ENCODE measurements around the gene METTL1. TPM values are rescaled to one million over a fixed set of nuclear protein-coding genes. Genes with fewer than 3 reads are reported as not detected.

The METTL1 gene
- total RNA-seq, 4 donors from 2014 or later, result 4.8 to 11.0 (median 7.8) TPM

GRCh38 chr12:57751432-57751787 lies 20.5 kb downstream of the METTL1 start:
- Histone ChIP-seq H3K36me3 (peaks cover 0 to 42% of the 10 kb centered on the region in 2 donors), H3K4me3 (peak overlapping the region; percentile 72 to 86), H3K9me3 (no peaks in the 10 kb centered on the region), H3K27me3 (no peaks in the 10 kb centered on the region), H3K4me1 (peaks cover 2 to 46% (median 16%) of the 10 kb centered on the region in 3 donors), H3K27ac (peak overlapping the region; percentile 80 to 94 (median 87))
- TF ChIP-seq POLR2AphosphoS5 (IDR thresholded peaks at IDR 0.05) (no peak), POLR2A (IDR thresholded peaks at IDR 0.05) (no peak), CTCF (IDR thresholded peaks at IDR 0.05) (no peak), EP300 (IDR thresholded peaks at IDR 0.05) (no peak)
- 15 to 21% methylated on average over 4 to 5 of the region's 8 CpGs for WGBS, 2 donors (ENCODE audit: low coverage in 1 of 2)
- ATAC-seq, result no peak

- no peak for TF ChIP-seq EP300 (IDR thresholded peaks at IDR 0.05)
- TF ChIP-seq CTCF (IDR thresholded peaks at IDR 0.05), result no peak
- TF ChIP-seq POLR2AphosphoS5 (IDR thresholded peaks at IDR 0.05), result no peak
- TF ChIP-seq POLR2A (IDR thresholded peaks at IDR 0.05), result no peak
- Histone ChIP-seq H3K4me3 (peak overlapping the region in 1 of 2 donors; percentile 72), H3K36me3 (peaks cover 0 to 42% of the 10 kb centered on the region in 2 donors), H3K9me3 (no peaks in the 10 kb centered on the region), H3K4me1 (peaks cover 2 to 46% (median 12%) of the 10 kb centered on the region in 3 donors), H3K27ac (peak overlapping the region in 3 of 4 donors; percentile 87 to 94 (median 87)), H3K27me3 (no peaks in the 10 kb centered on the region)
- WGBS, 2 donors (ENCODE audit: low coverage in 1 of 2), result 84 to 86% methylated on average over 9 to 10 of the region's 15 CpGs
- no peak for ATAC-seq
Observed at GRCh38 chr12:57750561-57751431, 21.1 kb downstream of the METTL1 start.

GRCh38 chr12:57749061-57749460 lies 22.8 kb downstream of the METTL1 start:
- Histone ChIP-seq H3K27ac (no peak overlapping the region), H3K4me3 (no peak overlapping the region), H3K36me3 (peaks cover 0 to 42% of the 10 kb centered on the region in 2 donors), H3K4me1 (peaks cover 2 to 46% (median 16%) of the 10 kb centered on the region in 3 donors), H3K9me3 (no peaks in the 10 kb centered on the region), H3K27me3 (no peaks in the 10 kb centered on the region)
- TF ChIP-seq POLR2A (IDR thresholded peaks at IDR 0.05), result no peak
- no peak for TF ChIP-seq POLR2AphosphoS5 (IDR thresholded peaks at IDR 0.05)
- no peak for TF ChIP-seq EP300 (IDR thresholded peaks at IDR 0.05)
- TF ChIP-seq CTCF (IDR thresholded peaks at IDR 0.05), result no peak
- WGBS, 2 donors (ENCODE audit: low coverage in 1 of 2), result 71% methylated on average over 3 of the region's 5 CpGs; no CpG with 5 or more reads in 1 of the 2 donors
- ATAC-seq, result no peak

- ATAC-seq, result no peak
- Histone ChIP-seq H3K4me1 (peaks cover 0 to 31% (median 8%) of the 10 kb centered on the region in 3 donors), H3K27me3 (peaks cover 12% of the 10 kb centered on the region), H3K36me3 (peaks cover 0 to 42% of the 10 kb centered on the region in 2 donors), H3K9me3 (no peaks in the 10 kb centered on the region), H3K27ac (peak overlapping the region in 3 of 4 donors; percentile 93 to 97 (median 94)), H3K4me3 (peak overlapping the region in 1 of 2 donors; percentile 85)
- WGBS, 2 donors (ENCODE audit: low coverage in 1 of 2), result 83 to 86% methylated on average over 1 to 3 of the region's 3 CpGs
- TF ChIP-seq POLR2AphosphoS5 (IDR thresholded peaks at IDR 0.05) (no peak), EP300 (IDR thresholded peaks at IDR 0.05) (no peak), POLR2A (IDR thresholded peaks at IDR 0.05) (no peak), CTCF (IDR thresholded peaks at IDR 0.05) (no peak)
Observed at GRCh38 chr12:57746025-57746424, 25.9 kb downstream of the METTL1 start.
